Measurements from ENCODE around the gene AUTS2. TPM values are rescaled to one million over a fixed set of nuclear protein-coding genes. Genes with fewer than 3 reads are reported as not detected.

AUTS2 gene
- total and polyA plus RNA-seq, 9 of the 15 experiments (the other 6 are each of a cell fraction or from before 2014, with no cell fraction given), result 0.58 TPM; not detected in 8

GRCh38 chr7:70698219-70698832, 1100.1 kb downstream of the AUTS2 start (continued):
- TF ChIP-seq RAD21 (CRISPR knock-in tag; conservative IDR thresholded peaks at IDR 0.05 in 1 of 2, IDR thresholded peaks at IDR 0.05 in 1 of 2) (peak; percentile 87 to 92), SAFB2 (IDR thresholded peaks at IDR 0.05; ENCODE audit: borderline replicate concordance, low read depth, low read length, severe bottlenecking) (no peak), KLF1 (tag; IDR thresholded peaks at IDR 0.05) (no peak), DEAF1 (CRISPR knock-in tag; IDR thresholded peaks at IDR 0.05) (peak; percentile 84), NCOR1 (IDR thresholded peaks at IDR 0.05) (no peak), PRMT5 (CRISPR knock-in tag; IDR thresholded peaks at IDR 0.05) (no peak), TRIM24 (IDR thresholded peaks at IDR 0.05) (no peak), POU5F1 (IDR thresholded peaks at IDR 0.05; ENCODE audit: borderline replicate concordance, low read depth, low read length, partially characterized antibody) (no peak), GABPA (tag; conservative IDR thresholded peaks at IDR 0.05; ENCODE audit: low read depth) (no peak)
- TF ChIP-seq, protein P1, sequence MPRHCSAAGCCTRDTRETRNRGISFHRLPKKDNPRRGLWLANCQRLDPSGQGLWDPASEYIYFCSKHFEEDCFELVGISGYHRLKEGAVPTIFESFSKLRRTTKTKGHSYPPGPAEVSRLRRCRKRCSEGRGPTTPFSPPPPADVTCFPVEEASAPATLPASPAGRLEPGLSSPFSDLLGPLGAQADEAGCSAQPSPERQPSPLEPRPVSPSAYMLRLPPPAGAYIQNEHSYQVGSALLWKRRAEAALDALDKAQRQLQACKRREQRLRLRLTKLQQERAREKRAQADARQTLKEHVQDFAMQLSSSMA (CRISPR knock-in tag; IDR thresholded peaks at IDR 0.05), result no peak
- TF ChIP-seq, protein P2, sequence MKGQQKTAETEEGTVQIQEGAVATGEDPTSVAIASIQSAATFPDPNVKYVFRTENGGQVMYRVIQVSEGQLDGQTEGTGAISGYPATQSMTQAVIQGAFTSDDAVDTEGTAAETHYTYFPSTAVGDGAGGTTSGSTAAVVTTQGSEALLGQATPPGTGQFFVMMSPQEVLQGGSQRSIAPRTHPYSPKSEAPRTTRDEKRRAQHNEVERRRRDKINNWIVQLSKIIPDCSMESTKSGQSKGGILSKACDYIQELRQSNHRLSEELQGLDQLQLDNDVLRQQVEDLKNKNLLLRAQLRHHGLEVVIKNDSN (CRISPR knock-in tag; IDR thresholded peaks at IDR 0.05), result no peak
